HL-60 (cell line): ENCODE results near the gene ETNK2.

Experiments
- DNase-seq, 2 experiments: peaks; one replicate each; pipeline ENCODE4 v3.0.0-alpha.2; 2010 to 2020; ENCODE audit warnings: low read depth in 1 of 2, low spot score in 1 of 2
- H3K27ac ChIP-seq: fragments of 250-450 bp; sonication (Bioruptor Pico); replicated peaks from 2 replicates; pipeline ENCODE4 v1.5.1; 2020; ENCODE audit warnings: mild to moderate bottlenecking, moderate library complexity
- H3K27me3 ChIP-seq: fragments of 250-450 bp; sonication (Bioruptor Pico); 2 replicates; pipeline ENCODE4 v1.5.1; 2021; ENCODE audit warnings: mild to moderate bottlenecking, moderate library complexity; ENCODE audit not compliant: insufficient read depth, poor library complexity, severe bottlenecking
- H3K4me3 ChIP-seq: replicated peaks from 2 replicates; pipeline ENCODE4 v1.5.1; 2011; ENCODE audit warnings: mild to moderate bottlenecking, control low read depth, low read length; ENCODE audit not compliant: insufficient read depth
- GABPA ChIP-seq: IDR thresholded peaks from 2 replicates; pipeline ENCODE4 v1.6.1; 2012; ENCODE audit warnings: low read depth
- POLR2AphosphoS5 ChIP-seq: IDR thresholded peaks from 2 replicates; pipeline ENCODE4 v1.6.1; 2012; ENCODE audit warnings: low read depth
- REST ChIP-seq: IDR thresholded peaks from 2 replicates; pipeline ENCODE4 v1.6.1; 2012; ENCODE audit warnings: low read depth; ENCODE audit not compliant: insufficient replicate concordance
- SPI1 ChIP-seq: IDR thresholded peaks from 2 replicates; pipeline ENCODE4 v1.6.1; 2012; ENCODE audit warnings: low read depth, mild to moderate bottlenecking, borderline replicate concordance
- TF ChIP-seq, protein P1 (sequence below): IDR thresholded peaks from one replicate; pipeline ENCODE4 v1.5.1; 2011; ENCODE audit warnings: low read length, control low read depth, inconsistent platforms; ENCODE audit not compliant: insufficient read depth

ETNK2 gene

GRCh38 chr1:204108312-204109141 is 43.3 kb downstream of the ETNK2 start:
- H3K4me3 ChIP-seq, result no peak overlapping the region
- TF ChIP-seq GABPA (no peak), SPI1 (no peak), POLR2AphosphoS5 (no peak), REST (no peak)
- TF ChIP-seq, protein P1, sequence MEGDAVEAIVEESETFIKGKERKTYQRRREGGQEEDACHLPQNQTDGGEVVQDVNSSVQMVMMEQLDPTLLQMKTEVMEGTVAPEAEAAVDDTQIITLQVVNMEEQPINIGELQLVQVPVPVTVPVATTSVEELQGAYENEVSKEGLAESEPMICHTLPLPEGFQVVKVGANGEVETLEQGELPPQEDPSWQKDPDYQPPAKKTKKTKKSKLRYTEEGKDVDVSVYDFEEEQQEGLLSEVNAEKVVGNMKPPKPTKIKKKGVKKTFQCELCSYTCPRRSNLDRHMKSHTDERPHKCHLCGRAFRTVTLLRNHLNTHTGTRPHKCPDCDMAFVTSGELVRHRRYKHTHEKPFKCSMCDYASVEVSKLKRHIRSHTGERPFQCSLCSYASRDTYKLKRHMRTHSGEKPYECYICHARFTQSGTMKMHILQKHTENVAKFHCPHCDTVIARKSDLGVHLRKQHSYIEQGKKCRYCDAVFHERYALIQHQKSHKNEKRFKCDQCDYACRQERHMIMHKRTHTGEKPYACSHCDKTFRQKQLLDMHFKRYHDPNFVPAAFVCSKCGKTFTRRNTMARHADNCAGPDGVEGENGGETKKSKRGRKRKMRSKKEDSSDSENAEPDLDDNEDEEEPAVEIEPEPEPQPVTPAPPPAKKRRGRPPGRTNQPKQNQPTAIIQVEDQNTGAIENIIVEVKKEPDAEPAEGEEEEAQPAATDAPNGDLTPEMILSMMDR, result no peak
- H3K27ac ChIP-seq, result no peak overlapping the region
- no peak for DNase-seq
- no peaks in the 10 kb centered on the region for H3K27me3 ChIP-seq

- DNase-seq, result no peak
- no peak overlapping the region for H3K27ac ChIP-seq
- no peak overlapping the region for H3K4me3 ChIP-seq
- TF ChIP-seq REST, result no peak
- TF ChIP-seq, protein P1, result no peak
- TF ChIP-seq GABPA, result no peak
- no peak for TF ChIP-seq SPI1
- no peak for TF ChIP-seq POLR2AphosphoS5
- no peaks in the 10 kb centered on the region for H3K27me3 ChIP-seq
Observed at GRCh38 chr1:204107892-204108291, 44.0 kb downstream of the ETNK2 start.

- DNase-seq, result no peak
- TF ChIP-seq REST (no peak), SPI1 (no peak), POLR2AphosphoS5 (no peak), GABPA (no peak)
- TF ChIP-seq, protein P1, result no peak
- H3K4me3 ChIP-seq, result no peak overlapping the region
- peaks cover 1% of the 10 kb centered on the region for H3K27me3 ChIP-seq
- no peak overlapping the region for H3K27ac ChIP-seq
Observed at GRCh38 chr1:204106825-204107224, 45.0 kb downstream of the ETNK2 start.
